Glutamatergic neuron (in vitro differentiated cells): ENCODE measurements around the gene ELF1. TPM values are rescaled to one million over a fixed set of nuclear protein-coding genes. Genes with fewer than 3 reads are reported as not detected.

Experiments used
- DNase-seq: peaks from one replicate; pipeline ENCODE4 v3.0.0; 2022
- H3K27ac Mint-ChIP-seq: one replicate; pipeline ENCODE4 v1.8.0; 2020; ENCODE audit warnings: mild to moderate bottlenecking, mixed read lengths, inconsistent platforms; ENCODE audit not compliant: unreplicated experiment
- H3K27me3 Mint-ChIP-seq: one replicate; pipeline ENCODE4 v1.8.0; 2020; ENCODE audit warnings: mild to moderate bottlenecking, moderate library complexity, mixed read lengths, inconsistent platforms; ENCODE audit not compliant: unreplicated experiment
- H3K36me3 Mint-ChIP-seq: one replicate; pipeline ENCODE4 v1.8.0; 2020; ENCODE audit warnings: mild to moderate bottlenecking, mixed read lengths, inconsistent platforms; ENCODE audit not compliant: unreplicated experiment
- H3K4me1 Mint-ChIP-seq: one replicate; pipeline ENCODE4 v1.8.0; 2020; ENCODE audit warnings: mild to moderate bottlenecking, low read depth, mixed read lengths, inconsistent platforms; ENCODE audit not compliant: unreplicated experiment
- H3K4me3 Mint-ChIP-seq: one replicate; pipeline ENCODE4 v1.8.0; 2020; ENCODE audit warnings: mild to moderate bottlenecking, mixed read lengths, inconsistent platforms; ENCODE audit not compliant: unreplicated experiment
- H3K9me3 Mint-ChIP-seq: one replicate; pipeline ENCODE4 v1.8.0; 2020; ENCODE audit warnings: mild to moderate bottlenecking, moderate library complexity, mixed read lengths, inconsistent platforms; ENCODE audit not compliant: unreplicated experiment
- total RNA-seq: library from RNA; stranded (reverse); fragmentation: NEBNext Ultra II Directional; extraction: Animal tissue kit (Norgen Biotek cat#: 25700); gene quantifications from one replicate; pipeline ENCODE4 v1.2.1, GENCODE V29; 2021; ENCODE audit not compliant: unreplicated experiment
- TF ChIP-seq, protein P1 (sequence below): fragments of 200-600 bp; sonication (generic); IDR thresholded peaks from one replicate; pipeline ENCODE4 v1.5.0; 2021; ENCODE audit not compliant: partially characterized antibody, unreplicated experiment

ELF1 gene
- total RNA-seq, 1 donor from 2014 or later, result 9.8 TPM

DNA sequence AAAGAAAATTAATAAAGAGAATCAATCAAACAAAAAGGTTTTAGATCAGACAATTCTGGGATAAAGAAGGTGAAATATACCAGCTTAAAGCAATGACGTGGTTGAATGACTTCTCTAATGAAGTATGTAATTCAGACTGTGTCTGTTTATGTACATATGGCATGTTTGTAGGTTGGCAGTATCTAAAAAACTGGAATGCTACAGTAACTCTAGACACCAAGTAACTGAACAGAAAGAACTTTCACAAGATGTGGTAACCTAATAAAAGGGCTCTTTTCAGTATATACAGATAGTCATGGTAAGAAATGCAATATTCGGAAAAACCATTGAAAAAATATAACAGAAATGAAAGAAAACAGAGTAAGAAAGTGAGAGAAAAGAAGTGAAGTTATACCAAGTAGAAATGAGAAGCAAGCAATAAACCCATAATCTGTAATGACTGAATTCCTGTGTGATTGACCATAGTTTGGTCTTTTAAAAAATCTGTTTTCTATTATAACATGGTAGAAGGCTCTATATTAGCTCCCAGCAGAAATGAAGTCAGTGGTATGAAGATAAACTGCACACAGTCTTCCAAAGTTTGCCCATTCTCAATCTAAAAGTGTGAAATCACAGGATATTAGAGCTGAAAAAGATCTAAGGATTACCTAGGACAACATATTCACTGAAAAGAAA lies 31.4 kb downstream of the ELF1 start:
- no peaks in the 10 kb centered on the region for H3K9me3 Mint-ChIP-seq
- H3K27me3 Mint-ChIP-seq, result no peaks in the 10 kb centered on the region
- DNase-seq, result no peak
- TF ChIP-seq, protein P1, sequence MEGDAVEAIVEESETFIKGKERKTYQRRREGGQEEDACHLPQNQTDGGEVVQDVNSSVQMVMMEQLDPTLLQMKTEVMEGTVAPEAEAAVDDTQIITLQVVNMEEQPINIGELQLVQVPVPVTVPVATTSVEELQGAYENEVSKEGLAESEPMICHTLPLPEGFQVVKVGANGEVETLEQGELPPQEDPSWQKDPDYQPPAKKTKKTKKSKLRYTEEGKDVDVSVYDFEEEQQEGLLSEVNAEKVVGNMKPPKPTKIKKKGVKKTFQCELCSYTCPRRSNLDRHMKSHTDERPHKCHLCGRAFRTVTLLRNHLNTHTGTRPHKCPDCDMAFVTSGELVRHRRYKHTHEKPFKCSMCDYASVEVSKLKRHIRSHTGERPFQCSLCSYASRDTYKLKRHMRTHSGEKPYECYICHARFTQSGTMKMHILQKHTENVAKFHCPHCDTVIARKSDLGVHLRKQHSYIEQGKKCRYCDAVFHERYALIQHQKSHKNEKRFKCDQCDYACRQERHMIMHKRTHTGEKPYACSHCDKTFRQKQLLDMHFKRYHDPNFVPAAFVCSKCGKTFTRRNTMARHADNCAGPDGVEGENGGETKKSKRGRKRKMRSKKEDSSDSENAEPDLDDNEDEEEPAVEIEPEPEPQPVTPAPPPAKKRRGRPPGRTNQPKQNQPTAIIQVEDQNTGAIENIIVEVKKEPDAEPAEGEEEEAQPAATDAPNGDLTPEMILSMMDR, result no peak
- no peaks in the 10 kb centered on the region for H3K36me3 Mint-ChIP-seq
- H3K27ac Mint-ChIP-seq, result no peak overlapping the region
- H3K4me1 Mint-ChIP-seq, result peaks cover under 1% of the 10 kb centered on the region
- no peak overlapping the region for H3K4me3 Mint-ChIP-seq

DNA sequence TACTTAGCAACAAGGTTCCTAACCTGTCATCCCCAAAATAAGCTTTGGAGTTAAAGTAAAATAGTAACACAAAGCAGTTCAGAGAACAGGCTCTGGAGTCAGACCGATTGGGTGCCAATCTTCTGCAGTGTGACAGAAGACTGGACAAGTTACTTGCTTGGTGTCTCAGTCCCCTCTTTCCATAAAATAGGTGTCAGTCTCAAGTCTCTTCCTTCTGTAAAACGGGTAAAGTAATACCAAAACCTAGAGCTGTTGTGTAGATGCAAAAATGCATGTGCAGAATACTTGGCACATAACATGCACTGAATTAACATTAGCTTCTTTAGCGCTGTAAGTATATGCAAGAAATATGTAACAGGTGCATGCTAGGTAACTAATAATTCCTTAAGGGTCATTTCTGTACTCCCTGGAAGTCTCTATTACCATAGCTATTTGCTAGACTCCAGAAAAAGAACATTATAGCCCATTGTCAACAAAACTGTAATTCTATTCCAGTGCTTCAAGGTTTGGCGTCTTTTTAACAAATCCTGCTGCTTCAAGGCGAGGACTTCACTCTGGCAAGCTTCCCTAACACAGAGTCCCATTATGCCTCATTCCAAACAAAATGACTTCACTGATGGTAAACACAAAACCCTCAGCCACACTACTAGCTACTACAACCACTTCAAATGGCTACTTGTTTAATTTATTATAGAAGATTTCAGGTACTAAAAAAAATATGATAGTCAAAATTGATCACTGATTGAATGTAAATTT lies 32.8 kb downstream of the ELF1 start:
- no peaks in the 10 kb centered on the region for H3K27me3 Mint-ChIP-seq
- no peak overlapping the region for H3K4me3 Mint-ChIP-seq
- no peak for DNase-seq
- H3K4me1 Mint-ChIP-seq, result no peaks in the 10 kb centered on the region
- no peak overlapping the region for H3K27ac Mint-ChIP-seq
- TF ChIP-seq, protein P1, result no peak
- no peaks in the 10 kb centered on the region for H3K36me3 Mint-ChIP-seq
- H3K9me3 Mint-ChIP-seq, result no peaks in the 10 kb centered on the region

DNA sequence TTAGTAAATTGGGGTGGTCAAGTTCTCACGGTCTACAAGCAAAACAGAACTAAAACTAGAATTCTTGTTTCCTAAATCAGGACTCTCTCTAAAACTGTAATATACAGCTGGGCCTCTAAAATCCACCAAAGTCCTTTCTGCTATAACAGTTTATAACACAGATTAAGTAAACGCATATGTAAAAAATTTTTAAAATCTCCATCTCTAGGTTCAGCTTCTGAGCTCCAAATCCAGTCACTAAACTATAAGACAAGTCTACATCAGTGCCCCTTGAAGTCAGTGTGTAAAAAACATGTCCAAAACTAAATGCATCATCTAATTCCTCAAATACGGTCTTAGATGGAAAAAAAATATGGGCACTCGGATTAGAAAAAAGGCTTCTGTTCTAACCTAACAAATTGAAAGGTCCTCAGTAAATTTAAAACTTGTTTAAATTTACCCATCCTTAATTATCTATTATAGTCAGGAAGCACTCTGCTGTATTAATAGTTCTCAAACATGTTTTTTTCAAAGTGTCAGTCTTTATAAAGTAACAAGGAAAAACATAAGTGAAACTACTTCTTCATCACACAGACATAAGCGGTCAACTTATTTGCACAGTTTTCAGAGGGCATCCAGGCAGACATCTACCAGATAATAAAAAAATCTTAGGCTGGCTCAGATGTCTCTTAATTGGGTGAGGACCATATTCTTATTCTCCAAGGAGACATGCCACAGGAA lies 33.6 kb downstream of the ELF1 start:
- no peaks in the 10 kb centered on the region for H3K9me3 Mint-ChIP-seq
- no peak overlapping the region for H3K27ac Mint-ChIP-seq
- H3K36me3 Mint-ChIP-seq, result no peaks in the 10 kb centered on the region
- H3K4me3 Mint-ChIP-seq, result no peak overlapping the region
- H3K27me3 Mint-ChIP-seq, result no peaks in the 10 kb centered on the region
- no peaks in the 10 kb centered on the region for H3K4me1 Mint-ChIP-seq
- no peak for DNase-seq
- TF ChIP-seq, protein P1, result no peak

DNA sequence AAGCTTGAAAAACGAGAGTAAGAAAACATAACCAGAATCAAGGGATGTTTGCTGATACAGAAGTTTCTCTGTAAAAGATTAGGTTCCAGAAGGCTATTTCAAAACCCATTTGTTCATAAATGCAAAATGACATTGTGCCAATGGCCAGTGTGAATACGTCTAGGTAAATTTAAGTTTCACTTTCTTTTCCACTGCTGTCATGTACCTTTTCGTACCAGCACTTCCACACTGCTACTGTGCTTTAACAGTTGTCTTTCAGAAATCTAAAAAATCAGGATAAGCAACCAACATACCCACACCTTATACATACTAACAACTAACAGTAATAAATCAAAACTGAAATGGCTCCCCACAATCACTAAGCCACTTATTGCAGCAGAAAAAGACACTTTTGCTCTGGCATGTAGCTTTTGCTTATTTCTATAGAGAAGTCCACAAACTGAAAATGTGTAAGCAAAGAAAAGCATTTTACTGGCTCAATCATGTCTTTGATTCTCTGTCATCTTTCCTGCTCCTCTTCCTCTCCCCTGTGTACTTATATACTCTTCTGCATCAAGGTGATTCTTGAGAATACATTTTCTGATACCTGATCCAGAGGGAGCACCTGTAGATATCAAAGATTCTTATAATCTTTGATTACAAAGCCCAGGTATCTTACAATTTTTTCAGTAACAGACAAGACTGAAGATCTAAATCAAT lies 34.3 kb downstream of the ELF1 start:
- no peak overlapping the region for H3K4me3 Mint-ChIP-seq
- TF ChIP-seq, protein P1, result no peak
- no peak for DNase-seq
- H3K27me3 Mint-ChIP-seq, result no peaks in the 10 kb centered on the region
- no peaks in the 10 kb centered on the region for H3K36me3 Mint-ChIP-seq
- H3K9me3 Mint-ChIP-seq, result no peaks in the 10 kb centered on the region
- H3K4me1 Mint-ChIP-seq, result no peaks in the 10 kb centered on the region
- no peak overlapping the region for H3K27ac Mint-ChIP-seq
